AG04449 (cell line): ENCODE data around the gene ATP6V0A1.
"Not testable (repeated sequence)": the region's sequence is repeated elsewhere in the genome, so short reads cannot be mapped to it uniquely, and the experiment has no call there.

ENCODE experiments used
- CTCF ChIA-PET: fragments of 350-600 bp; formaldehyde crosslinking; extraction: SDS; loops from one replicate; lab custom pipeline; 2021; ENCODE audit warnings: antibody characterized with exemption; lab: Yijun Ruan, JAX
- POLR2A ChIA-PET: fragments of 400-600, 350-600 bp; formaldehyde crosslinking; extraction: SDS; loops from one replicate; lab custom pipeline; 2020; ENCODE audit warnings: antibody characterized with exemption, inconsistent platforms; lab: Yijun Ruan, JAX
- DNase-seq: peaks from one replicate; pipeline ENCODE4 v3.0.0-alpha.2; 2010; ENCODE audit warnings: low read depth, low spot score
- H3K4me3 ChIP-seq: 2 replicates; pipeline ENCODE4 v1.5.1; 2011; ENCODE audit warnings: low read depth, mild to moderate bottlenecking, control low read depth, low read length
- TF ChIP-seq, protein P1 (sequence below): IDR thresholded peaks from one replicate; pipeline ENCODE4 v1.5.1; 2011; ENCODE audit warnings: mild to moderate bottlenecking, moderate library complexity, low read length, control low read depth, inconsistent platforms; ENCODE audit not compliant: insufficient read depth; ENCODE audit errors: missing control alignments

ATP6V0A1 gene

DNA sequence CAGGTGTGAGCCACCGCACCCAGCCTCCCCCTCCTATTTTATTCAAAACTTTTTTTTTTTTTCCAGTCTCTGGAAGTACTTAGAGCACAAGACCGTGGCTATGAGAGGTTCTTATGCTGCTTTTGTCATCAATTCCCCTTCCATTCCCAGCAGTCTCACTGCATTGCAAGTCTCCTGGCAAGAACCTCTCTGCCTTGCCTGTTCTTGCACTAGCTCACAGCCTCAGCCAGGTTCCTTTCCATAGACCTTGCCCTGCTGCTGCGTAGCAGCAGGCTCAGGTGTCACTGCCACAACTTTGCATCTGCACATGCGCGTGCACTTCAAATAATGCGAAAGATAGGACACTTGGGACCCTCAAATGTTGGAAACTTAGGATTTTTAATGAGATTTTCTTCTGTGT lies 15.6 kb downstream of the ATP6V0A1 start:
- POLR2A ChIA-PET: interaction anchor here (1.5 kb wide), 1 partner anchor 51 kb away, joined by 10 read pairs; the partner anchor contains the start of gene CAVIN1
- CTCF ChIA-PET: no interaction called here
- no peak for DNase-seq
- H3K4me3 ChIP-seq: no peak overlapping the region
- TF ChIP-seq, protein P1, sequence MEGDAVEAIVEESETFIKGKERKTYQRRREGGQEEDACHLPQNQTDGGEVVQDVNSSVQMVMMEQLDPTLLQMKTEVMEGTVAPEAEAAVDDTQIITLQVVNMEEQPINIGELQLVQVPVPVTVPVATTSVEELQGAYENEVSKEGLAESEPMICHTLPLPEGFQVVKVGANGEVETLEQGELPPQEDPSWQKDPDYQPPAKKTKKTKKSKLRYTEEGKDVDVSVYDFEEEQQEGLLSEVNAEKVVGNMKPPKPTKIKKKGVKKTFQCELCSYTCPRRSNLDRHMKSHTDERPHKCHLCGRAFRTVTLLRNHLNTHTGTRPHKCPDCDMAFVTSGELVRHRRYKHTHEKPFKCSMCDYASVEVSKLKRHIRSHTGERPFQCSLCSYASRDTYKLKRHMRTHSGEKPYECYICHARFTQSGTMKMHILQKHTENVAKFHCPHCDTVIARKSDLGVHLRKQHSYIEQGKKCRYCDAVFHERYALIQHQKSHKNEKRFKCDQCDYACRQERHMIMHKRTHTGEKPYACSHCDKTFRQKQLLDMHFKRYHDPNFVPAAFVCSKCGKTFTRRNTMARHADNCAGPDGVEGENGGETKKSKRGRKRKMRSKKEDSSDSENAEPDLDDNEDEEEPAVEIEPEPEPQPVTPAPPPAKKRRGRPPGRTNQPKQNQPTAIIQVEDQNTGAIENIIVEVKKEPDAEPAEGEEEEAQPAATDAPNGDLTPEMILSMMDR: no peak

DNA sequence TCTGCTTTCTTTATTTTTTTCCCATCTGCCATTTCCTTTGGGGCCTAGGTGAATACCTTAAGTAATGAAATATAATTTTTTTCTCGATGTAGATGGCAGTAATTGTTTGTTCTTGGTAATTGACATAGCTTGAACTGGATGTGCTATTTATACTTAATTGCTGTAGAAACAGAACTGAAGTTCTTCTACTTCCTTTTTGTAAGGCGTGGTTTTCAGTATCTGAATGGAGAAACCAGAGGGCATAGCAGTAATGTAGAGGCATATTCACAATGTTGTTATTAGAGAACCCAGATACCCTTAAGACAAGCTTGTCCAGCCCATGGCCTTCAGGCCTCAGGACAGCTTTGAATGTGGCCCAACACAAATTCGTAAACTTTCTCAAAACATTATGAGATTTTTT lies 16.4 kb downstream of the ATP6V0A1 start:
- POLR2A ChIA-PET: no interaction called here
- TF ChIP-seq, protein P1: no peak
- H3K4me3 ChIP-seq: no peak overlapping the region
- CTCF ChIA-PET: interaction anchor here (0.9 to 1.1 kb wide), 3 partner anchors 15 to 69 kb away, joined by 3 to 5 read pairs (median 3); no protein-coding TSS in a partner anchor
- no peak for DNase-seq

DNA sequence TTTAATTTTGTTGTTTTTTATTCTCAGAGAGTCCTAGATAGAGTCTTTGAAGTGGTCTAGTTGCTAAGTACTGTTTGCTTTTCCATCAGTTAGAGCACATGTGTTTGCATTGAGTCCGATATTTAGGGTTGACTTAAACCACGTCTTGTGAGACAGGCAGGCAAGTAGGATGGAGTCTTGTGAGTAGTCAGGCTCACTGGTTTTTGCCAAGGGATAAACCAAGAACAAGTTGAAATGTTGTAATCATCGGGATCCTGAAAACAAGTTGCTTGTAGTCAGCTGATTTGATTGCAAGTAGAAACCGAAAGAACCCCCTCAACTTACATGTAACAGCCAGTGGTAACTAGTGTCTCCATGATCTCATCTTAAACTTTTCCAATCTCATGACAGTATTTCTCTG lies 17.2 kb downstream of the ATP6V0A1 start:
- ChIA-PET POLR2A (no interaction called here), CTCF (interaction anchor here (0.9 to 1.1 kb wide), 4 partner anchors 16 to 69 kb away, joined by 3 to 5 read pairs (median 3); no protein-coding TSS in a partner anchor)
- DNase-seq: no peak
- no peak overlapping the region for H3K4me3 ChIP-seq
- TF ChIP-seq, protein P1: no peak

DNA sequence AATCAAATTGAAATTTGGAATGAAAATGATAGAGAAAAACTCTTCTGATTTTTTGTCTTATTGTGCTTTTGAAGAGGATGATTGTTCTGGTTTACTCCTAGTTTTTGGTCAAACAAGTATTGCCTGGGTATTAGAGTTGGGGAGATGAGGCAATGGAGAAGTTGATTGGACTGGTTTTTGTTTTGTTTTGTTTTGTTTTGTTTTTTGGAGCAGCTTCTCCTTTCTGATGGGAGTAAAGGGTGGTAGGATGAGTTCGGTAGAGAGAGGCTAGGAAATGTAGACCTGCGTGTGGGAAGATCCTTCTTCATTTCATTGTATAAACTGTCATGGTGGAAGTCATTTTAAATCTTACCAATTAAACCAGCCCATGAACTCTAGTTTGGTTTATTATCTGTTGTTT lies 17.7 kb downstream of the ATP6V0A1 start:
- no peak for DNase-seq
- no peak overlapping the region for H3K4me3 ChIP-seq
- ChIA-PET POLR2A (no interaction called here), CTCF (interaction anchor here (1.0 to 1.1 kb wide), 3 partner anchors 20 to 51 kb away, joined by 3 to 4 read pairs (median 3); no protein-coding TSS in a partner anchor)
- TF ChIP-seq, protein P1: no peak

DNA sequence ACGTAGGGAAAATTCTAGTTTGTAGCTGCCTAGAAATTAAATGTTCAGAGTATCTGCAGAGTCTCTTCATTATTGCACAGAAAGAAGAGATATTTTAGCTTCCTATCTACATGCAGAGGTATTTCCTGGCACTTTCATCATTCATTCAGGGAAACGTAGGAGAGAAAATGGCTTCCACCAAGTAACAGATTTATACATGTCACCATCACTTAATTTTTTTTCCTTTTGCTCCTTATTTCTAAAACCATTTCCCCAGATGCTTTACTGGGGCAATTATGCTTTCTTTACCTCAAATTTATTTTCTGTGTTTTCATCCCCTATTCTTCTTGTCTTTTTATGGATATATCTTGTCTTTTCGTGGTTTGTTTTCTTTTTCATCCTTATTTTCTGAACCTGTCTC lies 18.5 kb downstream of the ATP6V0A1 start:
- POLR2A ChIA-PET: no interaction called here
- CTCF ChIA-PET: interaction anchor here (1.0 to 1.1 kb wide), 2 partner anchors 21 to 50 kb away, joined by 3 to 4 read pairs; no protein-coding TSS in a partner anchor
- DNase-seq: no peak
- TF ChIP-seq, protein P1: no peak
- no peak overlapping the region for H3K4me3 ChIP-seq

DNA sequence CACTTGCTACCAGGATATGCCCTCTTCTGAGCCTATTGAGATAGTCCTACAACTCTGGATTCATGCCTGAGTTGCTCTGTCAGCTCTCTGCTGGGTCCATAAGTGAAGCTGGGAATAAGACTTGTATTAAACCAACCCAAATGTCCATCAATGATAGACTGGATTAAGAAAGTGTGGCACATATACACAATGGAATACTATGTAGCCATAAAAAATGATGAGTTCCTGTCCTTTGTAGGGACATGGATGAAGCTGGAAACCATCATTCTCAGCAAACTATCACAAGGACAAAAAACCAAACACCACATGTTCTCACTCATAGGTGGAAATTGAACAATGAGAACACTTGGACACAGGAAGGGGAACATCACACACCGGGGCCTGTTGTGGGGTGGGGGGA lies 19.1 kb downstream of the ATP6V0A1 start:
- CTCF ChIA-PET: not testable (repeated sequence)

DNA sequence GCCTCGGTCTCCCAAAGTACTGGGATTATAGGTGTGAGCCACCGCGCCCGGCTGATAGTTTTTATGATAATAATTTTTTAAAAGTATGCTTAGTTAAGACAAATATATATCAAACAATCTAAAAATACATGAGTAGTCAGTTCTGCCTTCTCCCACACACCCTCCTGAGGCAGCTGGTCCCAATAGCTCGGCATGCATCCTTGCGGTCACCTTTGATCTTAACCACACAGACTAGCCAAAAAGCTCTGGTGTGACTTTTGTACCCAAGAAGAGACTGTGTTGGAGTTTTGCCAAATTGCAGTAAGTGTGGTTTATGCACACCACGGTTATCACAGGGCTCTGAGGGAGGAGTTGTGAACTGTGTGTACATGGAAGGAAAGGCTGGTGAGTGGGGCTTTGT lies 25.6 kb downstream of the ATP6V0A1 start:
- TF ChIP-seq, protein P1: no peak
- ChIA-PET CTCF (interaction anchor here (0.9 kb wide), 1 partner anchor 163 kb away, joined by 3 read pairs; no protein-coding TSS in a partner anchor), POLR2A (no interaction called here)
- no peak overlapping the region for H3K4me3 ChIP-seq
- DNase-seq: no peak

More for the DNA sequence above, 19.1 kb downstream of the ATP6V0A1 start:
- H3K4me3 ChIP-seq, DNase-seq, POLR2A ChIA-PET: not testable (repeated sequence)
